NB4 (cell line): ENCODE results near the gene SLC25A25.

Experiments
- DNase-seq: peaks from one replicate; pipeline ENCODE4 v3.0.0; 2010; ENCODE audit warnings: low read depth
- H3K4me3 ChIP-seq: one replicate; pipeline ENCODE4 v1.5.1; 2011; ENCODE audit warnings: mild to moderate bottlenecking, low read depth, low read length, moderate library complexity
- CTCF ChIP-seq: IDR thresholded peaks from one replicate; pipeline ENCODE4 v1.5.1; 2012; ENCODE audit warnings: low read depth, low read length
- MYC ChIP-seq: IDR thresholded peaks from 2 replicates; pipeline ENCODE4 v1.6.1; 2011; ENCODE audit warnings: low read depth, low read length
- POLR2A ChIP-seq: IDR thresholded peaks from 2 replicates; pipeline ENCODE4 v1.6.1; 2011; ENCODE audit warnings: mild to moderate bottlenecking; ENCODE audit not compliant: insufficient read length; ENCODE audit errors: extremely low read depth
- TF ChIP-seq, protein P1 (sequence below): IDR thresholded peaks from 2 replicates; pipeline ENCODE4 v1.6.1; 2011; ENCODE audit warnings: low read depth, low read length

SLC25A25 gene

GRCh38 chr9:128152133-128153059, 84.4 kb downstream of the SLC25A25 start:
- no peak for DNase-seq
- TF ChIP-seq, protein P1, sequence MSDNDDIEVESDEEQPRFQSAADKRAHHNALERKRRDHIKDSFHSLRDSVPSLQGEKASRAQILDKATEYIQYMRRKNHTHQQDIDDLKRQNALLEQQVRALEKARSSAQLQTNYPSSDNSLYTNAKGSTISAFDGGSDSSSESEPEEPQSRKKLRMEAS: no peak
- no peak for TF ChIP-seq POLR2A
- no peak for TF ChIP-seq CTCF
- no peak for TF ChIP-seq MYC
- H3K4me3 ChIP-seq: no peak overlapping the region

- H3K4me3 ChIP-seq: no peak overlapping the region
- no peak for TF ChIP-seq CTCF
- no peak for TF ChIP-seq POLR2A
- no peak for TF ChIP-seq MYC
- TF ChIP-seq, protein P1: no peak
- no peak for DNase-seq
These were observed 85.3 kb downstream of the SLC25A25 start for GRCh38 chr9:128153060-128153946.

DNA sequence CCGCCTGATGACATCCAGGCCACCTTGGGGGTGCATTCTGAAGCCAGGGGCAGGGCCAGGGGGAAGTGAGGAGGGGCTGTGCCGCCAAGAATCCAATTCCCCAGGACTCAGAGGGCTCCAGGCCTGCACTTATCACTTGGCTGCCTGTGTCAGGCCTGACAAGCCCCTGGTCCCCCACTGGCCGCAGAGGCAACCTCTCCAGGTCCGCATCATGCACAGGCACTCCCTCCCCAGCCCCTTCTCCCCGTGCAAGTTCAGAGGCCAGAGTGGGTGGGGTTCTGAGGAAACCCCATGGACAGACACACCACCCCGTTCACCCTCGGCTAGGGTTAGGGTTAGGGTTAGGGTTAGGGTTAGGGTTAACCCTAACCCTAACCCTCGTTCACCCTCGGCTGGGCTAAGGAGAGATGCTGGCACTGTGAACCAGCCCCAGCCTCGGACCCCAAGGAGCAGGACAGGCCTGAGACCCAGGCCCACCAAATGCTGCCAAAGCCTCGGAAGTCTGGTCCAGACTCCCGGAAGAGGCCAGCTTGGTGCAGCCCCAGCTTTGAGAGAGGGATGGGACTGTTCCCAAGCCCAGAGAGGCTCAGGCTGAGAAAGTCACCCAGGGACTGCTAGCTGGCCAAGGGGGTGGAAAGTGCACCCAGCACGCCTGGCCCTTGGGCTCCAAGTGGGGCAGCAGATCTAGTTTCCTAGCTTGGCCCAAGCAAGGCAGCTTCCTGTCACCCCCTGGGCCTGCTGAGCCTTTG, 86.1 kb downstream of the SLC25A25 start:
- no peak for DNase-seq
- TF ChIP-seq, protein P1: no peak
- TF ChIP-seq POLR2A (no peak), MYC (no peak), CTCF (no peak)
- H3K4me3 ChIP-seq: no peak overlapping the region

DNA sequence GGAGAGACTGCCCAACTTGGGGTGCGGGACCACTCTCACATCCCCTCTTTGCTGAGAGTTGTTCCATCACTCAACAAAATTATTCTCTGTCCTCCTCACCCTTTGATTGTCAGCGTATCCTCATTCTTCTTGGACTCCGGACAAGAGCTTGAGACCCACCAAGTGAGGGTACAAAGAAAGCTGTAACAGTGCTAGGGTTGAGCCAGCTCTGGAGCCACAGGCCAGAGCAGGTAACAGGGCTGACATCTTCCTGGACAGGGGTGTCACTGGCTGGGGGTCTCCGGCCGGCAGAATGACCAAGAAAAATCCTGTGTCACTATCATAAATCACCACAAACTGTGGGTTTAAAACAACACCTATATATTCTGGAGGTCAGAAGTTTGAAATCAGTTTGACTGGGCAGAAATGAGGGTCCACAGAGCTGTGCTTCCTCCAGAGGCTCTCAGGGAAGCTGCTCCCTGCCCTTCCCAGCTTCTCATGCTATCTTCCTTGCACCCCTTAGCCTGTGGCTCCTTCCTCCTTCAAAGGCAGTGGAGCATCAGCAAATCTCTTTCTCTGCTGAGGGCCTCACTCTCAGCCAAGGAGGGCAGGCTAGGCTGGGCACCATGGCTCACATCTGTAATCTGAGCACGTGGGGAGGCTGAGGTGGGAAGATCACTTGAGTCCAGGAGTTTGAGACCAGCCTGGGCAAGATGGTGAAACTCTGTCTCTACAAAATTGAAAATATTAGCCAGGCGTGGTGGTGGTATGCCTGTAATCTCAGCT, 87.9 kb downstream of the SLC25A25 start:
- H3K4me3 ChIP-seq: no peak overlapping the region
- TF ChIP-seq CTCF (no peak), MYC (no peak), POLR2A (no peak)
- TF ChIP-seq, protein P1: no peak
- no peak for DNase-seq
